ENCODE measurements around the gene EPB41L3. TPM values are rescaled to one million over a fixed set of nuclear protein-coding genes. Genes with fewer than 3 reads are reported as not detected.

The EPB41L3 gene
- total RNA-seq, 1 donor from 2014 or later = 57.5 TPM

Other genes starting within 250 kb of the EPB41L3 start
- gene ZBTB14, start 248.3 kb downstream of the EPB41L3 start, total RNA-seq = 33.4 TPM